Endothelial cell of umbilical vein (primary cell): ENCODE data around the gene SLC6A18. TPM values are rescaled to one million over a fixed set of nuclear protein-coding genes. Genes with fewer than 3 reads are reported as not detected.

Source experiments
- BruUV-seq: library from RNA; stranded (reverse); fragments of 400-500 nt; replicated peaks from 2 replicates; lab custom pipeline; 2021; lab: Mats Ljungman, UMichigan
- CTCF ChIA-PET: fragments of 300-600, 350-600 bp; sonication (Branson Sonifier 250); formaldehyde crosslinking; loops from one replicate; lab custom pipeline; 2021; ENCODE audit warnings: antibody characterized with exemption, inconsistent platforms; lab: Charles Lee
- POLR2A ChIA-PET: fragments of 300-600, 350-600 bp; sonication (Branson Sonifier 250); formaldehyde crosslinking; loops from one replicate; lab custom pipeline; 2021; ENCODE audit warnings: antibody characterized with exemption, inconsistent platforms; lab: Charles Lee
- DNase-seq: peaks from one replicate; pipeline ENCODE4 v3.0.0-alpha.2; 2011; ENCODE audit warnings: low read depth, low spot score
- FAIRE-seq: peaks from 2 replicates; lab custom pipeline; 2011; peaks lifted over from hg19 to GRCh38; lab: Jason Lieb, UNC
- H2AFZ ChIP-seq: 2 replicates; pipeline ENCODE4 v1.6.0; 2012; ENCODE audit warnings: low read depth, low read length, control low read depth, inconsistent platforms
- H3K27ac ChIP-seq: 2 replicates; pipeline ENCODE4 v1.5.1; 2011; ENCODE audit warnings: low read depth, mild to moderate bottlenecking, control low read depth, low read length, moderate library complexity; ENCODE audit not compliant: insufficient read depth
- H3K27me3 ChIP-seq, 2 experiments: 2 replicates each; pipeline versions ENCODE4 v1.6.0 to v1.6.1; 2011; ENCODE audit warnings: low read length in 2 of 2, mixed read lengths in 1 of 2; ENCODE audit not compliant: control insufficient read depth in 2 of 2, insufficient read depth in 2 of 2
- H3K36me3 ChIP-seq, 2 experiments: 2 replicates in 1 of 2; 3 replicates in 1 of 2; pipeline ENCODE4 v1.5.1; 2011; ENCODE audit warnings: low read length in 2 of 2, mild to moderate bottlenecking in 1 of 2, moderate library complexity in 1 of 2; ENCODE audit not compliant: control insufficient read depth in 2 of 2, insufficient read depth in 2 of 2; ENCODE audit errors: extremely low read depth in 1 of 2
- H3K4me1 ChIP-seq: 3 replicates; pipeline ENCODE4 v1.5.1; 2011; ENCODE audit warnings: mild to moderate bottlenecking, low read length; ENCODE audit not compliant: control insufficient read depth, insufficient read depth; ENCODE audit errors: extremely low read depth
- H3K4me2 ChIP-seq: 2 replicates; pipeline ENCODE4 v1.6.1; 2011; ENCODE audit warnings: low read length, control low read depth, mixed read lengths; ENCODE audit not compliant: insufficient read depth
- H3K4me3 ChIP-seq, 3 experiments: fragments of 200-600 bp in 1 of 3; sonication (generic), shearing (Covaris generic) in 1 of 3; replicated peaks in 1 of 3; 2 replicates each; pipeline ENCODE4 v1.5.1; 2011 to 2016; ENCODE audit warnings: control low read depth in 3 of 3, low read length in 3 of 3, mild to moderate bottlenecking in 2 of 3, inconsistent platforms in 1 of 3, low read depth in 1 of 3, moderate library complexity in 1 of 3; ENCODE audit not compliant: insufficient read depth in 1 of 3
- H3K79me2 ChIP-seq: 2 replicates; pipeline ENCODE4 v1.6.0; 2012; ENCODE audit warnings: low read length, inconsistent platforms; ENCODE audit not compliant: control insufficient read depth, insufficient read depth
- H3K9ac ChIP-seq: replicated peaks from 2 replicates; pipeline ENCODE3; 2011; ENCODE audit warnings: low read length, control low read depth; ENCODE audit not compliant: insufficient read depth; ENCODE audit errors: extremely low read depth
- H3K9me1 ChIP-seq: replicated peaks from 3 replicates; pipeline ENCODE4 v1.6.0; 2011; ENCODE audit warnings: mild to moderate bottlenecking, low read length; ENCODE audit not compliant: control insufficient read depth, insufficient read depth; ENCODE audit errors: extremely low read depth
- H3K9me3 ChIP-seq: replicated peaks from 2 replicates; pipeline ENCODE4 v1.5.1; 2012; ENCODE audit warnings: low read length, inconsistent platforms; ENCODE audit not compliant: control insufficient read depth, insufficient read depth
- H4K20me1 ChIP-seq: replicated peaks from 2 replicates; pipeline ENCODE3; 2011; ENCODE audit warnings: mild to moderate bottlenecking, low read length; ENCODE audit not compliant: control insufficient read depth, insufficient read depth; ENCODE audit errors: extremely low read depth
- CTCF ChIP-seq, 2 donors: IDR thresholded peaks; 1 replicate in 1 of 2; 2 replicates in 1 of 2; pipeline ENCODE4 v1.5.1; 2011; ENCODE audit warnings: low read length in 2 of 2, mild to moderate bottlenecking in 2 of 2, moderate library complexity in 2 of 2, control low read depth in 1 of 2, inconsistent platforms in 1 of 2, low read depth in 1 of 2; ENCODE audit not compliant: insufficient read depth in 1 of 2; ENCODE audit errors: extremely low read depth in 1 of 2
- EZH2 ChIP-seq: IDR thresholded peaks from 2 replicates; pipeline ENCODE4 v1.6.1; 2012; ENCODE audit warnings: borderline replicate concordance, low read depth, mild to moderate bottlenecking, moderate library complexity, low read length, inconsistent platforms; ENCODE audit not compliant: severe bottlenecking
- FOS ChIP-seq: IDR thresholded peaks from 2 replicates; pipeline ENCODE4 v1.6.1; 2011; ENCODE audit warnings: mild to moderate bottlenecking, low read length, moderate library complexity, borderline replicate concordance; ENCODE audit not compliant: insufficient read depth
- GATA2 ChIP-seq: IDR thresholded peaks from 2 replicates; pipeline ENCODE4 v1.7.0; 2011; ENCODE audit warnings: low read depth, mild to moderate bottlenecking, moderate library complexity, mixed read lengths, low read length; ENCODE audit not compliant: insufficient read length, insufficient read depth
- JUN ChIP-seq: IDR thresholded peaks from 2 replicates; pipeline ENCODE4 v1.6.1; 2011; ENCODE audit warnings: borderline replicate concordance, low read depth; ENCODE audit not compliant: insufficient read length, insufficient read depth
- MAX ChIP-seq: IDR thresholded peaks from 2 replicates; pipeline ENCODE4 v1.6.1; 2011; ENCODE audit not compliant: insufficient read depth, insufficient read length
- MYC ChIP-seq: IDR thresholded peaks from one replicate; pipeline ENCODE4 v1.6.1; 2011; ENCODE audit warnings: mild to moderate bottlenecking, low read depth, low read length
- POLR2A ChIP-seq: IDR thresholded peaks from 2 replicates; pipeline ENCODE4 v1.6.1; 2012; ENCODE audit warnings: low read depth, mild to moderate bottlenecking, control low read depth, low read length
- POLR2AphosphoS5 ChIP-seq: IDR thresholded peaks from 2 replicates; pipeline ENCODE4 v1.6.1; 2012; ENCODE audit warnings: low read depth, mild to moderate bottlenecking, control low read depth, low read length, moderate library complexity; ENCODE audit not compliant: insufficient read depth
- dilution Hi-C: fragments of 300-500 bp; cut with MboI; formaldehyde crosslinking; loops from one replicate; pipeline ENCODE4 v1.15.0; 2019; ENCODE audit warnings: low sequenced_read_pairs; ENCODE audit not compliant: extremely low pct_ligation_motif_present
- intact Hi-C: fragments of 100-400 bp; cut with micrococcal nuclease; formaldehyde crosslinking; loops from one replicate; pipeline ENCODE4 v1.10.0; 2022
- polyA plus RNA-seq, 4 experiments: library from polyadenylated mRNA; depleted of rRNA in 3 of 4; stranded (reverse) in 3 of 4; unstranded in 1 of 4; fragments of >200 nt; gene quantifications; 2 replicates each; pipeline versions ENCODE4 v1.2.1 to v1.2.3, GENCODE V29; 2011 to 2012; ENCODE audit warnings: missing spikeins in 1 of 4
- total RNA-seq: library from RNA; stranded (reverse); gene quantifications from 2 replicates; pipeline ENCODE4 v1.2.3, GENCODE V29; 2021

The SLC6A18 gene
- total and polyA plus RNA-seq, 2 donors (not counting 3 experiments of a cell fraction or from before 2014, with no cell fraction given) = not detected

- ChIA-PET CTCF (no interaction called here), POLR2A (no interaction called here)
- TF ChIP-seq JUN = no peak
- no peak for TF ChIP-seq POLR2A
- TF ChIP-seq EZH2 = no peak
- no peak for TF ChIP-seq MAX
- no peak for TF ChIP-seq CTCF (IDR thresholded peaks at IDR 0.05; ENCODE audit: extremely low read depth in 1 of 2, insufficient read depth in 1 of 2, low read depth in 1 of 2, low read length in 2 of 2)
- TF ChIP-seq POLR2AphosphoS5 = no peak
- TF ChIP-seq MYC = no peak
- no peak for TF ChIP-seq GATA2
- TF ChIP-seq FOS = no peak
- H3K4me1 ChIP-seq = no peaks in the 10 kb centered on the region
- no peak overlapping the region for H3K9ac ChIP-seq
- no peak overlapping the region for H3K27ac ChIP-seq
- no peaks in the 10 kb centered on the region for H3K9me3 ChIP-seq
- no peaks in the 10 kb centered on the region for H3K27me3 ChIP-seq
- H3K36me3 ChIP-seq = no peaks in the 10 kb centered on the region
- no peak overlapping the region for H2AFZ ChIP-seq
- H3K79me2 ChIP-seq = no peaks in the 10 kb centered on the region
- DNase-seq (no peak), FAIRE-seq (no peak)
- H3K4me3 ChIP-seq = no peak overlapping the region
- no peaks in the 10 kb centered on the region for H3K9me1 ChIP-seq
- H4K20me1 ChIP-seq = no peaks in the 10 kb centered on the region
- BruUV-seq = no TSS peak
- H3K4me2 ChIP-seq = no peak overlapping the region
- dilution Hi-C loops = no loop called here
- intact Hi-C loops = no loop called here
Measured at GRCh38 chr5:1235379-1235778, 10.2 kb downstream of the SLC6A18 start.
